Neuronal stem cell (in vitro differentiated cells): ENCODE results near the gene MLXIPL.

Source experiments
- DNase-seq: peaks from one replicate; pipeline ENCODE4 v3.0.0-alpha.2; 2013; ENCODE audit warnings: low spot score
- H2AFZ ChIP-seq: one replicate; pipeline ENCODE4 v1.6.1; 2013; ENCODE audit warnings: mild to moderate bottlenecking, low read length, inconsistent platforms
- H2AK5ac ChIP-seq: 2 replicates; pipeline ENCODE4 v1.6.1; 2013; ENCODE audit warnings: low read depth, mild to moderate bottlenecking, inconsistent platforms, low read length, moderate library complexity, mixed read lengths
- H2BK120ac ChIP-seq: 2 replicates; pipeline ENCODE4 v1.6.1; 2013; ENCODE audit warnings: low read depth, mild to moderate bottlenecking, inconsistent platforms, low read length, moderate library complexity, mixed read lengths
- H2BK12ac ChIP-seq: one replicate; pipeline ENCODE4 v1.6.1; 2013; ENCODE audit warnings: low read length, inconsistent platforms
- H2BK15ac ChIP-seq: 2 replicates; pipeline ENCODE4 v1.6.1; 2013; ENCODE audit warnings: mild to moderate bottlenecking, low read length, inconsistent platforms, mixed read lengths
- H2BK5ac ChIP-seq: one replicate; pipeline ENCODE4 v1.6.1; 2013; ENCODE audit warnings: inconsistent platforms, mild to moderate bottlenecking, low read length, moderate library complexity
- H3K14ac ChIP-seq: one replicate; pipeline ENCODE4 v1.6.1; 2013; ENCODE audit warnings: low read length, inconsistent platforms
- H3K18ac ChIP-seq: 2 replicates; pipeline ENCODE4 v1.6.1; 2013; ENCODE audit warnings: low read length, inconsistent platforms
- H3K23ac ChIP-seq: 2 replicates; pipeline ENCODE4 v1.6.1; 2013; ENCODE audit warnings: low read depth, mild to moderate bottlenecking, mixed read lengths, low read length, inconsistent platforms; ENCODE audit not compliant: poor library complexity
- H3K27ac ChIP-seq: replicated peaks from 3 replicates; pipeline ENCODE4 v1.5.1; 2013; ENCODE audit warnings: low read length, inconsistent platforms
- H3K27me3 ChIP-seq, 3 experiments: 2 replicates each; pipeline ENCODE4 v1.6.1; 2013; ENCODE audit warnings: low read length in 3 of 3, mild to moderate bottlenecking in 2 of 3, inconsistent platforms in 1 of 3, low read depth in 1 of 3, mixed read lengths in 1 of 3, moderate library complexity in 1 of 3; ENCODE audit not compliant: control insufficient read depth in 3 of 3, insufficient read depth in 3 of 3
- H3K36me3 ChIP-seq, 2 donors: replicated peaks in 1 of 2; 2 replicates each; pipeline ENCODE4 v1.6.1; 2013; ENCODE audit warnings: low read length in 2 of 2; ENCODE audit not compliant: control insufficient read depth in 2 of 2, insufficient read depth in 2 of 2
- H3K4ac ChIP-seq: 2 replicates; pipeline ENCODE4 v1.6.1; 2013; ENCODE audit warnings: inconsistent platforms, mild to moderate bottlenecking, low read length, moderate library complexity
- H3K4me1 ChIP-seq, 2 donors: 1 replicate in 1 of 2; 2 replicates in 1 of 2; pipeline ENCODE4 v1.6.1; 2013; ENCODE audit warnings: low read length in 2 of 2, low read depth in 1 of 2; ENCODE audit not compliant: control insufficient read depth in 2 of 2, insufficient read depth in 1 of 2
- H3K4me2 ChIP-seq: one replicate; pipeline ENCODE4 v1.6.1; 2013; ENCODE audit warnings: mild to moderate bottlenecking, low read length, inconsistent platforms; ENCODE audit not compliant: insufficient read depth, poor library complexity, severe bottlenecking
- H3K4me3 ChIP-seq, 2 donors: 2 replicates each; pipeline ENCODE4 v1.5.1; 2013; ENCODE audit warnings: low read length in 2 of 2, mild to moderate bottlenecking in 2 of 2, inconsistent platforms in 1 of 2, moderate library complexity in 1 of 2
- H3K79me1 ChIP-seq: one replicate; pipeline ENCODE4 v1.6.1; 2013; ENCODE audit warnings: low read depth, mild to moderate bottlenecking, inconsistent platforms, low read length, moderate library complexity
- H3K9ac ChIP-seq: one replicate; pipeline ENCODE4 v1.6.1; 2013; ENCODE audit warnings: mild to moderate bottlenecking, low read depth, low read length, inconsistent platforms; ENCODE audit not compliant: poor library complexity
- H3K9me3 ChIP-seq, 2 donors: replicated peaks in 1 of 2; 2 replicates each; pipeline versions ENCODE3 to v1.6.1; 2013; ENCODE audit warnings: low read length in 2 of 2, mild to moderate bottlenecking in 2 of 2, inconsistent platforms in 1 of 2, low read depth in 1 of 2, mixed read lengths in 1 of 2, moderate library complexity in 1 of 2; ENCODE audit not compliant: control insufficient read depth in 2 of 2, insufficient read depth in 1 of 2
- H4K8ac ChIP-seq: one replicate; pipeline ENCODE4 v1.6.1; 2013; ENCODE audit warnings: low read depth, mild to moderate bottlenecking, inconsistent platforms, low read length, moderate library complexity
- H4K91ac ChIP-seq: one replicate; pipeline ENCODE4 v1.6.1; 2013; ENCODE audit warnings: low read length, low read depth, mild to moderate bottlenecking, inconsistent platforms; ENCODE audit not compliant: poor library complexity
- WGBS, 2 donors: extraction: QIAGEN DNeasy Blood & Tissue Kit; methylation state at CpG; one replicate each; pipeline ENCODE4 v1.1.7; 2013; ENCODE audit warnings: missing lambda C conversion rate in 2 of 2, mixed read lengths in 1 of 2; ENCODE audit not compliant: insufficient read length in 2 of 2, insufficient replicate concordance in 1 of 2; ENCODE audit errors: extremely low coverage in 2 of 2; 5-methylcytosine and 5-hydroxymethylcytosine counted together

The MLXIPL gene

GRCh38 chr7:73549176-73549575 is 75.1 kb downstream of the MLXIPL start:
- no peak overlapping the region for H2BK120ac ChIP-seq
- DNase-seq: no peak
- H3K4me2 ChIP-seq: no peak overlapping the region
- no peak overlapping the region for H3K23ac ChIP-seq
- H2AK5ac ChIP-seq: no peak overlapping the region
- no peak overlapping the region for H4K8ac ChIP-seq
- H3K14ac ChIP-seq: no peak overlapping the region
- no peaks in the 10 kb centered on the region for H3K27me3 ChIP-seq
- H3K9ac ChIP-seq: no peak overlapping the region
- no peaks in the 10 kb centered on the region for H3K4me1 ChIP-seq
- no peak overlapping the region for H2BK5ac ChIP-seq
- H3K36me3 ChIP-seq: peaks cover 4 to 67% of the 10 kb centered on the region in 2 donors
- H4K91ac ChIP-seq: no peak overlapping the region
- H2AFZ ChIP-seq: no peak overlapping the region
- H3K9me3 ChIP-seq: peaks cover 2 to 3% of the 10 kb centered on the region in 2 donors
- H3K27ac ChIP-seq: no peak overlapping the region
- no peak overlapping the region for H3K18ac ChIP-seq
- no peak overlapping the region for H2BK15ac ChIP-seq
- H3K79me1 ChIP-seq: peaks cover 10% of the 10 kb centered on the region
- no CpG with 5 or more reads among the region's 4 CpGs for WGBS, 2 donors
- H2BK12ac ChIP-seq: no peak overlapping the region
- H3K4ac ChIP-seq: no peak overlapping the region
- no peak overlapping the region for H3K4me3 ChIP-seq

DNA sequence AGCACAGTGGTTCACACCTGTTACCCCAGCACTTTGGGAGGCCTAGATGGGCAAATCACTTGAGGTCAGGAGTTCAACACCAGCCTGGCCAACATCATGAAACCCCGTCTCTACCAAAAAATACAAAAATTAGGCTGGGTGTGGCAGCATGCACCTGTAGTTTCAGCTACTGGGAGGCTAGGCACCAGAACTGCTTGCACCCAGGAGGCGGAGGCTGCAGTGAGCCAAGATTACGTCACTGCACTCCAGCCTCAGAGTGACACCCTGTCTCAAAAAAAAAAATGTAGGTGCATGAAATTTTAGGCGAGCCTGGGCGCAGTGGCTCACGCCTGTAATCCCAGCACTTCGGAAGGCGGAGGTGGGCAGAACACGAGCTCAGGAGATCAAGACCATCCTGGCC is 76.5 kb downstream of the MLXIPL start:
- Histone ChIP-seq H3K4me2 (no peak overlapping the region), H3K9ac (no peak overlapping the region), H3K23ac (no peak overlapping the region), H3K9me3 (peaks cover 2 to 3% of the 10 kb centered on the region in 2 donors), H2BK15ac (no peak overlapping the region), H2BK120ac (no peak overlapping the region), H3K27ac (no peak overlapping the region), H4K91ac (no peak overlapping the region), H3K27me3 (no peaks in the 10 kb centered on the region), H3K79me1 (peaks cover 5% of the 10 kb centered on the region), H2AFZ (no peak overlapping the region), H4K8ac (no peak overlapping the region), H2AK5ac (no peak overlapping the region), H3K36me3 (peaks cover 5 to 72% of the 10 kb centered on the region in 2 donors), H2BK5ac (no peak overlapping the region), H3K14ac (no peak overlapping the region), H3K4me3 (no peak overlapping the region), H3K4me1 (no peaks in the 10 kb centered on the region), H3K4ac (no peak overlapping the region), H2BK12ac (no peak overlapping the region), H3K18ac (no peak overlapping the region)
- DNase-seq: no peak
- WGBS, 2 donors: no CpG with 5 or more reads among the region's 9 CpGs

DNA sequence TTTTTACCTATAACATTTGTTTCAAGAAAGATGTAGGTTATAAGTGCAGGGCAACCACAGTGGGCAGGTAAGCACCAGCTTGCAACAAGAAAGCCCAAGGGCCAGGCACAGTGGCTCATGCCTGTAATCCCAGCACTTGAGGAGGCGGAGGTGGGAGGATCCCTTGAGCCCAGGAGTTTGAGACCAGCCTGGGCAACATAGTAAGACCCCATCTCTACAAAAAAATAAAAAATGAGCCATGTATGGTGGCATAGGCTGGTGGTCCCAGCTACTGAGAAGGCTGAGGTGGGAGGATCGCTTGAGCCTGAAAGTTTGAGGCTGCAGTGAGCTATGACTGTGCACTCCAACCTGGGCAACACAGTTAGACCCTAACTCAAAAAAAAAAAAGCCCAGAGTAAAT is 79.6 kb downstream of the MLXIPL start:
- WGBS, 2 donors: no CpG with 5 or more reads among the region's 2 CpGs
- DNase-seq: no peak

More for the DNA sequence above, 79.6 kb downstream of the MLXIPL start:
- no peak overlapping the region for H2BK12ac ChIP-seq
- H3K79me1 ChIP-seq: peaks cover 3% of the 10 kb centered on the region
- no peak overlapping the region for H3K4me3 ChIP-seq
- H3K23ac ChIP-seq: no peak overlapping the region
- no peaks in the 10 kb centered on the region for H3K27me3 ChIP-seq
- no peak overlapping the region for H2AFZ ChIP-seq
- no peak overlapping the region for H4K91ac ChIP-seq
- no peak overlapping the region for H3K4ac ChIP-seq
- peaks cover 20 to 66% of the 10 kb centered on the region in 2 donors for H3K36me3 ChIP-seq
- no peak overlapping the region for H2AK5ac ChIP-seq
- no peak overlapping the region for H4K8ac ChIP-seq
- no peak overlapping the region for H3K4me2 ChIP-seq
- H3K9me3 ChIP-seq: no peaks in the 10 kb centered on the region
- no peak overlapping the region for H3K27ac ChIP-seq
- no peak overlapping the region for H3K9ac ChIP-seq
- no peak overlapping the region for H2BK120ac ChIP-seq
- H2BK5ac ChIP-seq: no peak overlapping the region
- no peak overlapping the region for H2BK15ac ChIP-seq
- no peak overlapping the region for H3K18ac ChIP-seq
- H3K14ac ChIP-seq: no peak overlapping the region
- H3K4me1 ChIP-seq: no peaks in the 10 kb centered on the region
